H9 (cell line): ENCODE results near the gene SLC2A4. TPM values are rescaled to one million over a fixed set of nuclear protein-coding genes. Genes with fewer than 3 reads are reported as not detected.

ENCODE experiments used
- DNase-seq: peaks from one replicate; pipeline ENCODE4 v3.0.0-alpha.2; 2017
- H2AFZ ChIP-seq: one replicate; pipeline ENCODE4 v1.6.1; 2013; ENCODE audit warnings: mild to moderate bottlenecking, low read length, control low read depth, moderate library complexity
- H2AK5ac ChIP-seq: 2 replicates; pipeline ENCODE4 v1.6.1; 2013; ENCODE audit warnings: low read length, control low read depth, mixed read lengths; ENCODE audit not compliant: insufficient read length
- H2BK120ac ChIP-seq: one replicate; pipeline ENCODE4 v1.6.1; 2013; ENCODE audit warnings: low read depth, mild to moderate bottlenecking, low read length, control low read depth, inconsistent platforms; ENCODE audit not compliant: poor library complexity, severe bottlenecking
- H2BK12ac ChIP-seq: 2 replicates; pipeline ENCODE4 v1.6.1; 2013; ENCODE audit warnings: low read length, control low read depth, mixed read lengths, low read depth; ENCODE audit not compliant: insufficient read length
- H2BK15ac ChIP-seq: 2 replicates; pipeline ENCODE4 v1.6.1; 2013; ENCODE audit warnings: low read depth, low read length, control low read depth
- H2BK20ac ChIP-seq: one replicate; pipeline ENCODE4 v1.6.1; 2013; ENCODE audit warnings: low read depth, mild to moderate bottlenecking, low read length, control low read depth, inconsistent platforms; ENCODE audit not compliant: poor library complexity, severe bottlenecking
- H2BK5ac ChIP-seq: 2 replicates; pipeline ENCODE4 v1.6.1; 2013; ENCODE audit warnings: low read length, control low read depth, mixed read lengths; ENCODE audit not compliant: insufficient read length
- H3K14ac ChIP-seq: 2 replicates; pipeline ENCODE4 v1.6.1; 2013; ENCODE audit warnings: low read length, control low read depth; ENCODE audit not compliant: insufficient read depth
- H3K18ac ChIP-seq: 2 replicates; pipeline ENCODE4 v1.6.1; 2013; ENCODE audit warnings: low read depth, mild to moderate bottlenecking, mixed read lengths, low read length, control low read depth; ENCODE audit not compliant: insufficient read length
- H3K23ac ChIP-seq: 2 replicates; pipeline ENCODE4 v1.6.1; 2013; ENCODE audit warnings: low read length, control low read depth, mixed read lengths, low read depth; ENCODE audit not compliant: insufficient read length
- H3K23me2 ChIP-seq: 2 replicates; pipeline ENCODE4 v1.6.1; 2013; ENCODE audit warnings: low read depth, mild to moderate bottlenecking, mixed read lengths, low read length, control low read depth; ENCODE audit not compliant: insufficient read length, poor library complexity, severe bottlenecking
- H3K27ac ChIP-seq: 2 replicates; pipeline ENCODE4 v1.5.1; 2013; ENCODE audit warnings: low read length, control low read depth, mixed read lengths, low read depth; ENCODE audit not compliant: insufficient read length
- H3K27me3 ChIP-seq: 2 replicates; pipeline ENCODE4 v1.6.1; 2013; ENCODE audit warnings: low read length, control low read depth, inconsistent platforms; ENCODE audit not compliant: insufficient read depth
- H3K4ac ChIP-seq: 2 replicates; pipeline ENCODE4 v1.6.1; 2013; ENCODE audit warnings: low read depth, mild to moderate bottlenecking, control low read depth, inconsistent platforms, low read length, moderate library complexity
- H3K4me1 ChIP-seq: 2 replicates; pipeline ENCODE4 v1.6.1; 2013; ENCODE audit warnings: low read length, control low read depth, inconsistent platforms; ENCODE audit not compliant: insufficient read depth
- H3K4me2 ChIP-seq: 2 replicates; pipeline ENCODE4 v1.6.1; 2013; ENCODE audit warnings: low read length, control low read depth, mixed read lengths; ENCODE audit not compliant: insufficient read length, insufficient read depth
- H3K56ac ChIP-seq: 2 replicates; pipeline ENCODE4 v1.6.1; 2013; ENCODE audit warnings: low read depth, mild to moderate bottlenecking, mixed read lengths, low read length, control low read depth; ENCODE audit not compliant: insufficient read length
- H3K79me1 ChIP-seq: 2 replicates; pipeline ENCODE4 v1.6.1; 2013; ENCODE audit warnings: low read depth, mild to moderate bottlenecking, moderate library complexity, low read length, control low read depth, inconsistent platforms; ENCODE audit not compliant: insufficient read depth, poor library complexity, severe bottlenecking
- H3K79me2 ChIP-seq: 2 replicates; pipeline ENCODE4 v1.6.1; 2013; ENCODE audit warnings: low read length, control low read depth, inconsistent platforms; ENCODE audit not compliant: insufficient read depth
- H3K9ac ChIP-seq: 2 replicates; pipeline ENCODE4 v1.6.1; 2013; ENCODE audit warnings: low read length, control low read depth, mixed read lengths; ENCODE audit not compliant: insufficient read length; ENCODE audit errors: extremely low read depth
- H3K9me3 ChIP-seq: one replicate; pipeline ENCODE4 v1.6.1; 2013; ENCODE audit warnings: low read depth, low read length, inconsistent platforms; ENCODE audit not compliant: control insufficient read depth
- H3T11ph ChIP-seq: one replicate; pipeline ENCODE4 v1.6.1; 2013; ENCODE audit warnings: mild to moderate bottlenecking, low read length, control low read depth, inconsistent platforms
- H4K20me1 ChIP-seq: one replicate; pipeline ENCODE4 v1.6.1; 2013; ENCODE audit not compliant: control insufficient read depth, insufficient read length, insufficient read depth
- H4K5ac ChIP-seq: 2 replicates; pipeline ENCODE4 v1.6.1; 2013; ENCODE audit warnings: low read depth, mild to moderate bottlenecking, mixed read lengths, low read length, control low read depth; ENCODE audit not compliant: insufficient read length
- H4K8ac ChIP-seq: replicated peaks from 2 replicates; pipeline ENCODE4 v1.6.1; 2013; ENCODE audit warnings: low read length, control low read depth, mixed read lengths, low read depth; ENCODE audit not compliant: insufficient read length
- H4K91ac ChIP-seq: 2 replicates; pipeline ENCODE4 v1.6.1; 2013; ENCODE audit warnings: low read depth, mild to moderate bottlenecking, moderate library complexity, mixed read lengths, low read length, control low read depth; ENCODE audit not compliant: insufficient read length
- H3K27ac Mint-ChIP-seq, 3 experiments: 2 replicates in 2 of 3; 3 replicates in 1 of 3; pipeline ENCODE4 v1.8.0; 2020 to 2021; ENCODE audit warnings: mixed read lengths in 3 of 3, mild to moderate bottlenecking in 1 of 3, moderate library complexity in 1 of 3
- H3K27me3 Mint-ChIP-seq: 2 replicates; pipeline ENCODE4 v1.8.0; 2021; ENCODE audit warnings: low read depth, mild to moderate bottlenecking, moderate library complexity, mixed read lengths
- H3K36me3 Mint-ChIP-seq, 3 experiments: 2 replicates in 2 of 3; 3 replicates in 1 of 3; pipeline ENCODE4 v1.8.0; 2020 to 2021; ENCODE audit warnings: low read depth in 3 of 3, mixed read lengths in 3 of 3; ENCODE audit not compliant: insufficient read depth in 1 of 3
- H3K4me1 Mint-ChIP-seq, 2 experiments: 2 replicates each; pipeline ENCODE4 v1.8.0; 2020; ENCODE audit warnings: mixed read lengths in 2 of 2
- H3K4me3 Mint-ChIP-seq, 2 experiments: 2 replicates in 1 of 2; 3 replicates in 1 of 2; pipeline ENCODE4 v1.8.0; 2020 to 2021; ENCODE audit warnings: mild to moderate bottlenecking in 2 of 2, mixed read lengths in 2 of 2, moderate library complexity in 1 of 2
- H3K9me3 Mint-ChIP-seq, 2 experiments: 2 replicates in 1 of 2; 3 replicates in 1 of 2; pipeline ENCODE4 v1.8.0; 2020; ENCODE audit warnings: mild to moderate bottlenecking in 2 of 2, mixed read lengths in 2 of 2, moderate library complexity in 1 of 2
- CTCF ChIP-seq: fragments of 200-600 bp; sonication (generic); conservative IDR thresholded peaks from 3 replicates; pipeline ENCODE4 v1.8.0; 2021; ENCODE audit warnings: antibody characterized with exemption, mild to moderate bottlenecking
- WGBS: extraction: QIAGEN DNeasy Blood & Tissue Kit; methylation state at CpG from one replicate; pipeline ENCODE4 v1.1.7; 2013; ENCODE audit warnings: missing lambda C conversion rate, low lambda C conversion rate, mixed read lengths; ENCODE audit not compliant: insufficient read length; ENCODE audit errors: extremely low coverage; 5-methylcytosine and 5-hydroxymethylcytosine counted together
- total RNA-seq: library from RNA; stranded (reverse); gene quantifications from 2 replicates; pipeline ENCODE4 v1.2.1, GENCODE V29; 2021

The SLC2A4 gene
- total RNA-seq, 1 experiment from 2014 or later, result 4.4 TPM

- Histone ChIP-seq H2BK5ac (no peak within 1 kb of the TSS), H3K14ac (peak within 1 kb of the TSS; percentile 66), H3K4me2 (peak within 1 kb of the TSS; percentile 61), H3K27me3 (no peaks in the 10 kb centered on the region), H4K20me1 (no peaks in the 10 kb centered on the region), H3T11ph (no peak within 1 kb of the TSS), H3K9me3 (no peaks in the 10 kb centered on the region), H3K4ac (no peak within 1 kb of the TSS), H2BK15ac (no peak within 1 kb of the TSS), H3K79me1 (peaks cover 9% of the 10 kb centered on the region), H3K23me2 (peaks cover 7% of the 10 kb centered on the region), H3K79me2 (peaks cover 8% of the 10 kb centered on the region; the same call in 1 of the 2 replicates), H3K27ac (no peak within 1 kb of the TSS), H3K4me1 (no peaks in the 10 kb centered on the region), H3K9ac (peak within 1 kb of the TSS; percentile 72), H4K91ac (no peak within 1 kb of the TSS), H2AFZ (no peak within 1 kb of the TSS), H3K23ac (no peak within 1 kb of the TSS), H2BK20ac (no peak within 1 kb of the TSS), H2BK120ac (no peak within 1 kb of the TSS), H4K8ac (no peak within 1 kb of the TSS), H2AK5ac (no peak within 1 kb of the TSS), H4K5ac (no peak within 1 kb of the TSS), H2BK12ac (no peak within 1 kb of the TSS), H3K56ac (no peak within 1 kb of the TSS), H3K18ac (peak within 1 kb of the TSS; percentile 51)
- H3K4me1 Mint-ChIP-seq, result peaks cover 42 to 52% of the 10 kb centered on the region in 2 experiments
- TF ChIP-seq CTCF, result no peak
- peak within 1 kb of the TSS; percentile 95 to 99 (median 97); a peak in 6 of 7 replicates for H3K27ac Mint-ChIP-seq
- DNase-seq, result peak; percentile 100
- peaks cover 33 to 63% (median 55%) of the 10 kb centered on the region in 3 experiments for H3K36me3 Mint-ChIP-seq
- no CpG with 5 or more reads among the region's 72 CpGs for WGBS
- no peaks in the 10 kb centered on the region; the same call in 1 of the 2 replicates for H3K27me3 Mint-ChIP-seq
- peak within 1 kb of the TSS; percentile 95 to 97 for H3K4me3 Mint-ChIP-seq
- peaks cover 0 to 2% of the 10 kb centered on the region in 2 experiments; a peak in 2 of 5 replicates for H3K9me3 Mint-ChIP-seq
These were observed 42.2 kb upstream of the SLC2A4 start, which contains the start of gene PHF23 for GRCh38 chr17:7239091-7240027. Gene PHF23 (minus strand): TSS chr17:7239457. CDS start chr17:7239279, 178 bp downstream.
